Astrocyte (in vitro differentiated cells and primary cell): ENCODE results near the gene MCF2L. TPM values are rescaled to one million over a fixed set of nuclear protein-coding genes. Genes with fewer than 3 reads are reported as not detected.

Experiments used
- DNase-seq: peaks from one replicate; pipeline ENCODE4 v3.0.0-alpha.2; 2010; ENCODE audit warnings: low read depth
- FAIRE-seq: peaks from 2 replicates; lab custom pipeline; 2011; peaks lifted over from hg19 to GRCh38; lab: Jason Lieb, UNC
- H2AFZ ChIP-seq: 2 replicates; pipeline ENCODE4 v1.6.0; 2012; ENCODE audit warnings: low read depth, low read length, inconsistent platforms
- H3K27ac ChIP-seq: 2 replicates; pipeline ENCODE4 v1.5.1; 2011; ENCODE audit warnings: low read depth, low read length, inconsistent platforms
- H3K27me3 ChIP-seq: 2 replicates; pipeline ENCODE4 v1.6.0; 2011; ENCODE audit warnings: low read length, inconsistent platforms; ENCODE audit not compliant: insufficient read depth
- H3K36me3 ChIP-seq: 2 replicates; pipeline ENCODE4 v1.5.1; 2011; ENCODE audit warnings: low read length, inconsistent platforms; ENCODE audit not compliant: insufficient read depth
- H3K4me1 ChIP-seq: 2 replicates; pipeline ENCODE4 v1.5.1; 2011; ENCODE audit warnings: low read length, inconsistent platforms; ENCODE audit not compliant: insufficient read depth
- H3K4me2 ChIP-seq: 2 replicates; pipeline ENCODE4 v1.6.0; 2012; ENCODE audit warnings: low read length, inconsistent platforms
- H3K4me3 ChIP-seq: 2 replicates; pipeline ENCODE4 v1.5.1; 2011; ENCODE audit warnings: low read depth, mild to moderate bottlenecking, low read length, inconsistent platforms; ENCODE audit not compliant: insufficient read depth
- H3K79me2 ChIP-seq: 2 replicates; pipeline ENCODE4 v1.6.0; 2012; ENCODE audit warnings: mild to moderate bottlenecking, low read length, inconsistent platforms; ENCODE audit not compliant: insufficient read depth
- H3K9ac ChIP-seq: 2 replicates; pipeline ENCODE4 v1.6.0; 2012; ENCODE audit warnings: mild to moderate bottlenecking, low read length, inconsistent platforms
- H3K9me3 ChIP-seq: 2 replicates; pipeline ENCODE4 v1.5.1; 2012; ENCODE audit warnings: low read depth, mild to moderate bottlenecking, low read length, inconsistent platforms; ENCODE audit not compliant: insufficient read depth
- H4K20me1 ChIP-seq: 2 replicates; pipeline ENCODE4 v1.6.0; 2012; ENCODE audit warnings: low read length, inconsistent platforms; ENCODE audit not compliant: insufficient read depth
- H3K27ac Mint-ChIP-seq: one replicate; pipeline ENCODE4 v1.8.0; 2021; ENCODE audit warnings: mild to moderate bottlenecking, mixed read lengths; ENCODE audit not compliant: unreplicated experiment
- H3K27me3 Mint-ChIP-seq: one replicate; pipeline ENCODE4 v1.8.0; 2021; ENCODE audit warnings: low read depth, mixed read lengths; ENCODE audit not compliant: unreplicated experiment
- H3K36me3 Mint-ChIP-seq: one replicate; pipeline ENCODE4 v1.8.0; 2021; ENCODE audit warnings: low read depth, mixed read lengths; ENCODE audit not compliant: unreplicated experiment
- H3K4me1 Mint-ChIP-seq: one replicate; pipeline ENCODE4 v1.8.0; 2021; ENCODE audit warnings: low read depth, mixed read lengths; ENCODE audit not compliant: unreplicated experiment
- H3K4me3 Mint-ChIP-seq: one replicate; pipeline ENCODE4 v1.8.0; 2021; ENCODE audit warnings: mild to moderate bottlenecking, moderate library complexity, mixed read lengths; ENCODE audit not compliant: unreplicated experiment
- H3K9me3 Mint-ChIP-seq: one replicate; pipeline ENCODE4 v1.8.0; 2021; ENCODE audit warnings: mild to moderate bottlenecking, mixed read lengths; ENCODE audit not compliant: unreplicated experiment
- CTCF ChIP-seq: IDR thresholded peaks from 2 replicates; pipeline ENCODE4 v1.5.1; 2011; ENCODE audit warnings: low read depth, mild to moderate bottlenecking, inconsistent platforms, low read length, moderate library complexity; ENCODE audit not compliant: insufficient read depth
- EZH2 ChIP-seq: IDR thresholded peaks from 2 replicates; pipeline ENCODE4 v1.6.1; 2012; ENCODE audit warnings: mild to moderate bottlenecking, low read length, inconsistent platforms; ENCODE audit not compliant: insufficient read depth
- total RNA-seq: library from RNA; stranded (reverse); gene quantifications from 2 replicates; pipeline ENCODE4 v1.2.1, GENCODE V29; 2021

MCF2L gene
- total RNA-seq, 1 donor from 2014 or later = 3.4 TPM

- H3K4me3 Mint-ChIP-seq = no peak overlapping the region
- no peak overlapping the region for H2AFZ ChIP-seq
- no peak for FAIRE-seq
- H3K27me3 Mint-ChIP-seq = peaks cover 62% of the 10 kb centered on the region
- H3K4me3 ChIP-seq = no peak overlapping the region
- H3K79me2 ChIP-seq = no peaks in the 10 kb centered on the region
- H3K36me3 ChIP-seq = no peaks in the 10 kb centered on the region
- no peak overlapping the region for H3K4me2 ChIP-seq
- no peaks in the 10 kb centered on the region for H3K9me3 ChIP-seq
- peaks cover 10% of the 10 kb centered on the region for H3K36me3 Mint-ChIP-seq
- peaks cover 5% of the 10 kb centered on the region for H3K27me3 ChIP-seq
- TF ChIP-seq EZH2 (no peak), CTCF (no peak)
- H3K4me1 Mint-ChIP-seq = peaks cover 3% of the 10 kb centered on the region
- DNase-seq = no peak
- no peaks in the 10 kb centered on the region for H4K20me1 ChIP-seq
- no peak overlapping the region for H3K27ac Mint-ChIP-seq
- H3K27ac ChIP-seq = no peak overlapping the region
- H3K4me1 ChIP-seq = no peaks in the 10 kb centered on the region
- H3K9me3 Mint-ChIP-seq = peaks cover 6% of the 10 kb centered on the region
- no peak overlapping the region for H3K9ac ChIP-seq
Measured at GRCh38 chr13:112990783-112991182, 21.8 kb downstream of the MCF2L start.

GRCh38 chr13:112991609-112992008, 22.6 kb downstream of the MCF2L start:
- Histone ChIP-seq H3K9me3 (no peaks in the 10 kb centered on the region), H3K4me3 (no peak overlapping the region), H3K27me3 (peaks cover 5% of the 10 kb centered on the region), H3K36me3 (no peaks in the 10 kb centered on the region), H3K4me2 (no peak overlapping the region), H3K27ac (no peak overlapping the region), H4K20me1 (no peaks in the 10 kb centered on the region), H3K4me1 (no peaks in the 10 kb centered on the region), H2AFZ (no peak overlapping the region), H3K9ac (no peak overlapping the region), H3K79me2 (no peaks in the 10 kb centered on the region)
- Mint-ChIP-seq H3K27ac (no peak overlapping the region), H3K9me3 (peaks cover 6% of the 10 kb centered on the region), H3K4me1 (peaks cover 3% of the 10 kb centered on the region), H3K36me3 (peaks cover 10% of the 10 kb centered on the region), H3K27me3 (peaks cover 63% of the 10 kb centered on the region), H3K4me3 (no peak overlapping the region)
- FAIRE-seq (no peak), DNase-seq (no peak)
- no peak for TF ChIP-seq EZH2

- H3K4me2 ChIP-seq = no peak overlapping the region
- no peak for FAIRE-seq
- Mint-ChIP-seq H3K9me3 (peaks cover 6% of the 10 kb centered on the region), H3K4me1 (peaks cover 3% of the 10 kb centered on the region), H3K36me3 (peaks cover 4% of the 10 kb centered on the region), H3K4me3 (no peak overlapping the region), H3K27ac (no peak overlapping the region), H3K27me3 (peaks cover 61% of the 10 kb centered on the region)
- no peaks in the 10 kb centered on the region for H4K20me1 ChIP-seq
- H3K36me3 ChIP-seq = no peaks in the 10 kb centered on the region
- DNase-seq = no peak
- H3K9ac ChIP-seq = no peak overlapping the region
- H3K9me3 ChIP-seq = no peaks in the 10 kb centered on the region
- no peaks in the 10 kb centered on the region for H3K79me2 ChIP-seq
- no peak for TF ChIP-seq EZH2
- H3K27me3 ChIP-seq = peaks cover 5% of the 10 kb centered on the region
- no peak overlapping the region for H3K4me3 ChIP-seq
- H3K27ac ChIP-seq = no peak overlapping the region
- no peaks in the 10 kb centered on the region for H3K4me1 ChIP-seq
- H2AFZ ChIP-seq = no peak overlapping the region
Measured at GRCh38 chr13:112992931-112993680, 24.1 kb downstream of the MCF2L start.
